HepG2 (cell line): ENCODE results near the gene NDUFV1. TPM values are rescaled to one million over a fixed set of nuclear protein-coding genes. Genes with fewer than 3 reads are reported as not detected.

ENCODE experiments used
- ATAC-seq: fragments of 200-7000 bp; cut with Tn5 transposase; 3 replicates; pipeline ENCODE4 v1.9.1; 2020; ENCODE audit warnings: mild to moderate bottlenecking, moderate library complexity
- BruUV-seq: library from RNA; stranded (reverse); fragments of 400-500 nt; replicated peaks from 2 replicates; lab custom pipeline; 2021; lab: Mats Ljungman, UMichigan
- CTCF ChIA-PET: fragments of 300-600 bp; formaldehyde crosslinking; extraction: SDS; loops from one replicate; lab custom pipeline; 2021; ENCODE audit warnings: low total read pairs, inconsistent platforms, low intra/inter-chr PET ratio; lab: Yijun Ruan, JAX
- POLR2A ChIA-PET: fragments of 350-600 bp; sonication (Branson Sonifier 250); formaldehyde crosslinking; loops from one replicate; lab custom pipeline; 2020; ENCODE audit warnings: antibody characterized with exemption, inconsistent platforms; lab: Yijun Ruan, JAX
- DNase-seq: peaks from one replicate; pipeline ENCODE4 v3.0.0-alpha.2; 2015; ENCODE audit warnings: low spot score
- FAIRE-seq: peaks from 3 replicates; lab custom pipeline; 2011; peaks lifted over from hg19 to GRCh38; lab: Jason Lieb, UNC
- H2AFZ ChIP-seq: one replicate; pipeline ENCODE4 v1.6.1; 2011; ENCODE audit warnings: low read length, inconsistent platforms
- H3K27ac ChIP-seq: fragments of 300-600 bp; 3 replicates; pipeline ENCODE4 v1.8.0; 2011; ENCODE audit warnings: mixed run types, mild to moderate bottlenecking, mixed read lengths, low read length, inconsistent platforms; ENCODE audit not compliant: insufficient read depth; ENCODE audit errors: extremely low read length
- H3K27me3 ChIP-seq, 2 experiments: fragments of 200-600 bp in 1 of 2; 2 replicates in 1 of 2; 3 replicates in 1 of 2; pipeline versions ENCODE4 v1.6.0 to v1.8.0; 2011; ENCODE audit warnings: low read length in 2 of 2, mild to moderate bottlenecking in 2 of 2, moderate library complexity in 2 of 2, inconsistent platforms in 1 of 2; ENCODE audit not compliant: insufficient read depth in 2 of 2, control insufficient read depth in 1 of 2
- H3K36me3 ChIP-seq, 2 experiments: fragments of 200-600 bp in 1 of 2; replicated peaks in 1 of 2; 2 replicates in 1 of 2; 3 replicates in 1 of 2; pipeline versions ENCODE4 v1.5.1 to v1.8.0; 2011; ENCODE audit warnings: low read length in 2 of 2, inconsistent platforms in 1 of 2; ENCODE audit not compliant: insufficient read depth in 2 of 2, control insufficient read depth in 1 of 2
- H3K4me1 ChIP-seq: 2 replicates; pipeline ENCODE4 v1.5.1; 2012; ENCODE audit warnings: low read length, inconsistent platforms; ENCODE audit not compliant: insufficient read depth
- H3K4me2 ChIP-seq: 2 replicates; pipeline ENCODE4 v1.6.0; 2011; ENCODE audit warnings: low read depth, low read length, inconsistent platforms
- H3K4me3 ChIP-seq, 3 experiments: fragments of 200-600 bp in 1 of 3; sonication (generic), shearing (Covaris generic) in 1 of 3; replicated peaks in 1 of 3; 2 replicates each; pipeline ENCODE4 v1.5.1; 2011 to 2016; ENCODE audit warnings: low read length in 3 of 3, inconsistent platforms in 2 of 3, low read depth in 2 of 3, mild to moderate bottlenecking in 2 of 3, control low read depth in 1 of 3, mixed read lengths in 1 of 3; ENCODE audit not compliant: insufficient read depth in 1 of 3
- H3K79me2 ChIP-seq: one replicate; pipeline ENCODE4 v1.6.1; 2011; ENCODE audit warnings: low read length, inconsistent platforms; ENCODE audit not compliant: insufficient read depth
- H3K9ac ChIP-seq: 2 replicates; pipeline ENCODE4 v1.6.0; 2011; ENCODE audit warnings: mild to moderate bottlenecking, low read depth, low read length, inconsistent platforms; ENCODE audit not compliant: insufficient read depth
- H3K9me3 ChIP-seq: 2 replicates; pipeline ENCODE4 v1.5.1; 2012; ENCODE audit warnings: mild to moderate bottlenecking, low read length
- H4K20me1 ChIP-seq: 2 replicates; pipeline ENCODE4 v1.6.0; 2011; ENCODE audit warnings: inconsistent platforms, mild to moderate bottlenecking, low read length, moderate library complexity; ENCODE audit not compliant: insufficient read depth
- ARID2 ChIP-seq: sonication (generic); formaldehyde crosslinking; IDR thresholded peaks from 2 replicates; pipeline ENCODE4 v1.8.1; 2022; ENCODE audit warnings: mild to moderate bottlenecking, missing genetic modification reagents, borderline replicate concordance
- HDAC1 ChIP-seq: sonication (generic); formaldehyde crosslinking; IDR thresholded peaks from 2 replicates; pipeline ENCODE4 v1.5.1; 2020; ENCODE audit warnings: mild to moderate bottlenecking, missing genetic modification reagents
- IRX3 ChIP-seq: sonication (generic); formaldehyde crosslinking; IDR thresholded peaks from 2 replicates; pipeline ENCODE4 v1.8.1; 2023; ENCODE audit warnings: mild to moderate bottlenecking, low read depth, missing genetic modification reagents, borderline replicate concordance
- RARA ChIP-seq: IDR thresholded peaks from 2 replicates; pipeline ENCODE4 v1.6.1; 2016; ENCODE audit warnings: missing genetic modification reagents, missing compliant biosample characterization
- RXRA ChIP-seq: sonication (generic); formaldehyde crosslinking; IDR thresholded peaks from 2 replicates; pipeline ENCODE4 v1.5.1; 2020; ENCODE audit warnings: missing genetic modification reagents
- SIX1 ChIP-seq: sonication (generic); formaldehyde crosslinking; IDR thresholded peaks from 2 replicates; pipeline ENCODE4 v1.4.0; 2020; ENCODE audit warnings: missing genetic modification reagents, borderline replicate concordance
- SPEN ChIP-seq: sonication (generic); formaldehyde crosslinking; IDR thresholded peaks from 2 replicates; pipeline ENCODE4 v1.5.1; 2020; ENCODE audit warnings: low read depth, mild to moderate bottlenecking, missing genetic modification reagents
- ZNF317 ChIP-seq: sonication (generic); formaldehyde crosslinking; IDR thresholded peaks from 2 replicates; pipeline ENCODE4 v1.5.0; 2020; ENCODE audit warnings: mild to moderate bottlenecking, missing genetic modification reagents
- ZNF580 ChIP-seq: IDR thresholded peaks from 2 replicates; pipeline ENCODE4 v1.6.1; 2016; ENCODE audit warnings: low read depth, borderline replicate concordance
- ZNF670 ChIP-seq: sonication (generic); formaldehyde crosslinking; IDR thresholded peaks from 2 replicates; pipeline ENCODE4 v1.8.0; 2022; ENCODE audit warnings: mild to moderate bottlenecking, missing genetic modification reagents, borderline replicate concordance
- ZNF850 ChIP-seq: sonication (generic); formaldehyde crosslinking; conservative IDR thresholded peaks from 2 replicates; pipeline ENCODE4 v1.9.0; 2021; ENCODE audit warnings: mild to moderate bottlenecking, missing genetic modification reagents
- WGBS: methylation state at CpG from one replicate; pipeline ENCODE4 v1.1.6; 2017; ENCODE audit warnings: low lambda C conversion rate; 5-methylcytosine and 5-hydroxymethylcytosine counted together
- in situ Hi-C: cut with HindIII; loops from 2 replicates; pipeline ENCODE4 v1.10.0; 2017; ENCODE audit warnings: low pct_unique_long_range_greater_than_20kb; ENCODE audit not compliant: extremely low pct_ligation_motif_present
- intact Hi-C: fragments of 100-400 bp; cut with micrococcal nuclease; formaldehyde crosslinking; loops from one replicate; pipeline ENCODE4 v1.10.0; 2022; ENCODE audit not compliant: unreplicated experiment
- polyA plus RNA-seq, 8 experiments: library from polyadenylated mRNA; depleted of rRNA in 3 of 8; stranded (reverse) in 7 of 8; unstranded in 1 of 8; fragments of >200 nt; fragmentation: Illumina TruSeq in 4 of 8; extraction: Trizol in 4 of 8; gene quantifications; 2 replicates each; pipeline versions ENCODE4 v1.2.1 to v1.2.3, GENCODE V29; 2011 to 2016; ENCODE audit warnings: low read depth in 4 of 8, missing spikeins in 1 of 8, mixed read lengths in 1 of 8; ENCODE audit not compliant: insufficient read depth in 1 of 8
- total RNA-seq, 5 experiments: library from RNA; depleted of rRNA; stranded (reverse); fragments of >200 nt; fragmentation: Illumina TruSeq; extraction: Trizol; gene quantifications; 2 replicates each; pipeline ENCODE4 v1.2.3, GENCODE V29; 2016; ENCODE audit warnings: low read depth in 1 of 5
- TF ChIP-seq, protein P1 (sequence below): sonication (generic); formaldehyde crosslinking; IDR thresholded peaks from 2 replicates; pipeline ENCODE4 v1.4.0; 2020; ENCODE audit warnings: low read depth, missing genetic modification reagents
- TF ChIP-seq, protein P2 (sequence below): sonication (generic); formaldehyde crosslinking; IDR thresholded peaks from 2 replicates; pipeline ENCODE4 v1.4.0; 2020; ENCODE audit warnings: missing genetic modification reagents

NDUFV1 gene
- total and polyA plus RNA-seq, 2 of the 13 experiments (the other 11 are each of a cell fraction or from before 2014, with no cell fraction given), result 88.9 to 137 TPM

DNA sequence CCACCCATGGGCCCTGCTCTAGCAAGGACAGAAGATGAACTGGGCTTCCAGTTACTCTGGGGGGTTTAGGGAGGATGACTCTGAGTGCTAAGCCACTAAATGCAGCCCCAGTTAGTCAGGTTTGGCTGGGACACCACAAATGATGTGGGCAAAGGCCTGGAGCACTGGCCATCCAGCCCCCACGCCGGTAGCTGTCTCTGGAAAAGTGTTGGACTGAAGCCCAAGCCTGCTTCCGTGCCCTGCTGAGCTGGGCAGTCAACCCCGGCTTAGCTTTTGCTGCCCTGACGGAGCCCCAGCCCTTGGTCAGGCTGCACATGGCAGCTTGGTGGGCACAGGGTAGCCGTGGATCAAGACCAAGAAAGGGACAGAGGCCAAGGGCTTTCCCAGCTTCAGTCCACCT, 28.8 kb upstream of the NDUFV1 start:
- no peaks in the 10 kb centered on the region for H3K36me3 ChIP-seq
- DNase-seq, result no peak
- H3K4me3 ChIP-seq, result no peak overlapping the region
- no peak overlapping the region for H3K27ac ChIP-seq
- no peaks in the 10 kb centered on the region for H4K20me1 ChIP-seq
- H3K79me2 ChIP-seq, result no peaks in the 10 kb centered on the region
- peaks cover 53% of the 10 kb centered on the region for H3K4me1 ChIP-seq
- FAIRE-seq, result no peak
- in situ Hi-C loops (no loop called here), intact Hi-C loops (no loop called here)
- ATAC-seq, result no peak
- no peak for TF ChIP-seq ZNF850
- TF ChIP-seq ZNF317 (CRISPR knock-in tag), result no peak
- no peak for TF ChIP-seq IRX3 (CRISPR knock-in tag)
- no peak for TF ChIP-seq ZNF670 (CRISPR knock-in tag)
- WGBS, result no CpG with 5 or more reads among the region's 6 CpGs
- H3K4me2 ChIP-seq, result no peak overlapping the region
- no peak overlapping the region for H2AFZ ChIP-seq
- H3K27me3 ChIP-seq, result peaks cover 0 to 2% of the 10 kb centered on the region in 2 experiments; a peak in 1 of 5 replicates
- no peak overlapping the region for H3K9ac ChIP-seq
- ChIA-PET POLR2A (interaction anchor here (1.3 kb wide), 1 partner anchor 28 kb away, joined by 3 read pairs; no protein-coding TSS in a partner anchor), CTCF (no interaction called here)
- no peaks in the 10 kb centered on the region for H3K9me3 ChIP-seq
- no TSS peak for BruUV-seq

- POLR2A ChIA-PET, result no interaction called here
- TF ChIP-seq RXRA (CRISPR knock-in tag) (peak; percentile 73; the same call in 1 of the 2 replicates), RARA (CRISPR knock-in tag) (peak; percentile 93), HDAC1 (CRISPR knock-in tag) (peak; percentile 56; the same call in 1 of the 2 replicates), SPEN (0 out of 2 replicates have a peak, but pooled peaks have one; percentile 30), ARID2 (CRISPR knock-in tag) (no peak), SIX1 (0 out of 2 replicates have a peak, but pooled peaks have one; percentile 10), ZNF580 (CRISPR knock-in tag) (0 out of 2 replicates have a peak, but pooled peaks have one; percentile 21)
- TF ChIP-seq, protein P1, sequence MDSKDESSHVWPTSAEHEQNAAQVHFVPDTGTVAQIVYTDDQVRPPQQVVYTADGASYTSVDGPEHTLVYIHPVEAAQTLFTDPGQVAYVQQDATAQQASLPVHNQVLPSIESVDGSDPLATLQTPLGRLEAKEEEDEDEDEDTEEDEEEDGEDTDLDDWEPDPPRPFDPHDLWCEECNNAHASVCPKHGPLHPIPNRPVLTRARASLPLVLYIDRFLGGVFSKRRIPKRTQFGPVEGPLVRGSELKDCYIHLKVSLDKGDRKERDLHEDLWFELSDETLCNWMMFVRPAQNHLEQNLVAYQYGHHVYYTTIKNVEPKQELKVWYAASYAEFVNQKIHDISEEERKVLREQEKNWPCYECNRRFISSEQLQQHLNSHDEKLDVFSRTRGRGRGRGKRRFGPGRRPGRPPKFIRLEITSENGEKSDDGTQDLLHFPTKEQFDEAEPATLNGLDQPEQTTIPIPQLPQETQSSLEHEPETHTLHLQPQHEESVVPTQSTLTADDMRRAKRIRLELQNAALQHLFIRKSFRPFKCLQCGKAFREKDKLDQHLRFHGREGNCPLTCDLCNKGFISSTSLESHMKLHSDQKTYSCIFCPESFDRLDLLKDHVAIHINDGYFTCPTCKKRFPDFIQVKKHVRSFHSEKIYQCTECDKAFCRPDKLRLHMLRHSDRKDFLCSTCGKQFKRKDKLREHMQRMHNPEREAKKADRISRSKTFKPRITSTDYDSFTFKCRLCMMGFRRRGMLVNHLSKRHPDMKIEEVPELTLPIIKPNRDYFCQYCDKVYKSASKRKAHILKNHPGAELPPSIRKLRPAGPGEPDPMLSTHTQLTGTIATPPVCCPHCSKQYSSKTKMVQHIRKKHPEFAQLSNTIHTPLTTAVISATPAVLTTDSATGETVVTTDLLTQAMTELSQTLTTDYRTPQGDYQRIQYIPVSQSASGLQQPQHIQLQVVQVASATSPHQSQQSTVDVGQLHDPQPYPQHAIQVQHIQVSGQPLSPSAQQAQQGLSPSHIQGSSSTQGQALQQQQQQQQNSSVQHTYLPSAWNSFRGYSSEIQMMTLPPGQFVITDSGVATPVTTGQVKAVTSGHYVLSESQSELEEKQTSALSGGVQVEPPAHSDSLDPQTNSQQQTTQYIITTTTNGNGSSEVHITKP (CRISPR knock-in tag), result no peak
- TF ChIP-seq, protein P2, sequence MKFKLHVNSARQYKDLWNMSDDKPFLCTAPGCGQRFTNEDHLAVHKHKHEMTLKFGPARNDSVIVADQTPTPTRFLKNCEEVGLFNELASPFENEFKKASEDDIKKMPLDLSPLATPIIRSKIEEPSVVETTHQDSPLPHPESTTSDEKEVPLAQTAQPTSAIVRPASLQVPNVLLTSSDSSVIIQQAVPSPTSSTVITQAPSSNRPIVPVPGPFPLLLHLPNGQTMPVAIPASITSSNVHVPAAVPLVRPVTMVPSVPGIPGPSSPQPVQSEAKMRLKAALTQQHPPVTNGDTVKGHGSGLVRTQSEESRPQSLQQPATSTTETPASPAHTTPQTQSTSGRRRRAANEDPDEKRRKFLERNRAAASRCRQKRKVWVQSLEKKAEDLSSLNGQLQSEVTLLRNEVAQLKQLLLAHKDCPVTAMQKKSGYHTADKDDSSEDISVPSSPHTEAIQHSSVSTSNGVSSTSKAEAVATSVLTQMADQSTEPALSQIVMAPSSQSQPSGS, result peak; percentile 34; the same call in 1 of the 2 replicates
These were observed 25.3 kb upstream of the NDUFV1 start for GRCh38 chr11:67581469-67581868.

More at GRCh38 chr11:67581469-67581868, 25.3 kb upstream of the NDUFV1 start:
- FAIRE-seq (peak; percentile 63), ATAC-seq (peak; percentile 54), DNase-seq (peak; percentile 49)
- Histone ChIP-seq H3K79me2 (no peaks in the 10 kb centered on the region), H3K4me1 (peaks cover 46% of the 10 kb centered on the region), H2AFZ (no peak overlapping the region), H3K9me3 (no peaks in the 10 kb centered on the region), H3K27ac (no peak overlapping the region), H4K20me1 (no peaks in the 10 kb centered on the region), H3K4me2 (peak overlapping the region; percentile 69), H3K27me3 (peaks cover 2 to 5% of the 10 kb centered on the region in 2 experiments; a peak in 2 of 5 replicates), H3K36me3 (no peaks in the 10 kb centered on the region), H3K4me3 (peak overlapping the region; percentile 18 to 41 (median 31); a peak in 5 of 6 replicates), H3K9ac (no peak overlapping the region)
- 0% methylated on average over 10 of the region's 11 CpGs for WGBS
- intact Hi-C loops, result loop anchor here (1.0 kb wide), 1 partner anchor 25 kb away; the partner anchor contains the start of gene NDUFV1
- CTCF ChIA-PET, result no interaction called here
- in situ Hi-C loops, result no loop called here
- BruUV-seq, result no TSS peak
